Stimulated activated naive CD8-positive, alpha-beta T cell treated with anti-CD3 and anti-CD28 coated beads, Interleukin-15, Interleukin-2, amounts not matched to agents 100 ng/mL and 50 ng/mL, for 24 hours (primary cell): ENCODE measurements around the gene CD226.
"Not testable (repeated sequence)": the region's sequence is repeated elsewhere in the genome, so short reads cannot be mapped to it uniquely, and the experiment has no call there.

Experiments
- H3K27ac Mint-ChIP-seq: one replicate; pipeline ENCODE4 v1.8.0; 2021; ENCODE audit warnings: mild to moderate bottlenecking, mixed read lengths
- H3K27me3 Mint-ChIP-seq: one replicate; pipeline ENCODE4 v1.8.0; 2021; ENCODE audit warnings: mixed read lengths
- H3K36me3 Mint-ChIP-seq: one replicate; pipeline ENCODE4 v1.8.0; 2021; ENCODE audit warnings: low read depth, mixed read lengths
- H3K4me1 Mint-ChIP-seq: one replicate; pipeline ENCODE4 v1.8.0; 2021; ENCODE audit warnings: low read depth, mixed read lengths
- H3K4me3 Mint-ChIP-seq: one replicate; pipeline ENCODE4 v1.8.0; 2021; ENCODE audit warnings: mild to moderate bottlenecking, mixed read lengths
- H3K9me3 Mint-ChIP-seq: one replicate; pipeline ENCODE4 v1.8.0; 2021; ENCODE audit warnings: mixed read lengths

CD226 gene

DNA sequence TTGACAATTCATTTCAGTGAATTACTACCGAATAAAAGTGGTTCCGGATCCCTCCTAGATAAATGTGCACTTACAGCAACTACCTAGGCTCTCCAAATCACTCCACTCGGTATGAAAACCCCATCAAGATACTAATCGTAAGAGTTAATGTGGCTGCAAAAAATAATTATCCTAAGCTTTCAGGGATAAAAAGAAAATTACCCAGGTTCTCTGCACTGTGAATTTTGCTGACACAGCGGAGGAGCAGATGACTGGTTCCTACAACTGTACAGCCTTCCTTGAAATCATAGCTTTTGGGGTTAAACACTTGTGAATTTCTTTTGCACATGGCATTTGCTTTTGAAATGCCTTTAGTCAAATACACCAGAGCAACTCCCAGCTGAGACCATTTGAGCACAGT is 104.7 kb downstream of the CD226 start:
- no peak overlapping the region for H3K4me3 Mint-ChIP-seq
- H3K4me1 Mint-ChIP-seq: no peaks in the 10 kb centered on the region
- no peaks in the 10 kb centered on the region for H3K9me3 Mint-ChIP-seq

DNA sequence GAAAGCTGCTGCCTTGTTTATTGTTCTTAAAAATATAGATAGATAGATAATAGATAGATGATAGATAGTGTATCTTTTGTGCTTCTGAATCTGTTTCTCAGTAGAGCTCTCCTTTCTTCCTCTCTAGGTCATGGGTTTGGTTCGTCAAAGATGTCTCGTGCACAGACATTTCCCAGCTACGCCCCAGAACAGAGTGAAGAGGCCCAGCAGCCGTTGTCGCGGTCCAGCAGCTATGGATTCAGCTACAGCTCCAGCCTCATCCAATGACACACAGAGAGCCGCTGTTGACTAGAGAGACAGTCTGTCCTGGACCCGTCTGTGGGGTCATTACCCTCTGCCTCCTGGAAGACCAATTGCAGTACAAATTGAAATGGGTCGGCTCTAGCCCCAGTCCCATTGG is 106.6 kb downstream of the CD226 start:
- no peak overlapping the region for H3K4me3 Mint-ChIP-seq
- H3K27ac Mint-ChIP-seq: no peak overlapping the region
- H3K9me3 Mint-ChIP-seq: no peaks in the 10 kb centered on the region
- no peaks in the 10 kb centered on the region for H3K27me3 Mint-ChIP-seq
- no peaks in the 10 kb centered on the region for H3K4me1 Mint-ChIP-seq
- H3K36me3 Mint-ChIP-seq: no peaks in the 10 kb centered on the region

More for the DNA sequence above, 104.7 kb downstream of the CD226 start:
- H3K27me3 Mint-ChIP-seq: no peaks in the 10 kb centered on the region
- no peaks in the 10 kb centered on the region for H3K36me3 Mint-ChIP-seq
- H3K27ac Mint-ChIP-seq: no peak overlapping the region

DNA sequence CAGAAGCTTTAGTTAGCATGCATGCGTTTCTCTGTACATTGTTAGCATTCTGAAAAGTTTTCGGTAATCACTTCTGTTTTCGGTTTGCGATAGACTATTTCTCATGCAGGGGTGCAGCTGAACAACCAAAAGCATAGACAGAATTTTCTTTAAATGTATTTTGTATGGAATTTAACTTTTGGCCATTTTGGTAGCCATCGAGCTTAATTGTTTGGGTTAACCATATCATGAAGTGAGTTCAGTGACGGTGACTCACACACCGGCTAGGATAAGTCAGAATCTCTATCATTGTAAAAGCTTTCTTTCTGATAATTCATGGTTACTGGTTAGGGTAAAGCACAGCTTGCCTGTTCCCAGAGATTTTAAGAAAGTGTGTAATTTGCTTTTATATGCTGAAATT is 107.2 kb downstream of the CD226 start:
- no peaks in the 10 kb centered on the region for H3K4me1 Mint-ChIP-seq
- peaks cover 2% of the 10 kb centered on the region for H3K36me3 Mint-ChIP-seq
- no peaks in the 10 kb centered on the region for H3K27me3 Mint-ChIP-seq
- no peak overlapping the region for H3K27ac Mint-ChIP-seq
- H3K4me3 Mint-ChIP-seq: no peak overlapping the region
- H3K9me3 Mint-ChIP-seq: no peaks in the 10 kb centered on the region

DNA sequence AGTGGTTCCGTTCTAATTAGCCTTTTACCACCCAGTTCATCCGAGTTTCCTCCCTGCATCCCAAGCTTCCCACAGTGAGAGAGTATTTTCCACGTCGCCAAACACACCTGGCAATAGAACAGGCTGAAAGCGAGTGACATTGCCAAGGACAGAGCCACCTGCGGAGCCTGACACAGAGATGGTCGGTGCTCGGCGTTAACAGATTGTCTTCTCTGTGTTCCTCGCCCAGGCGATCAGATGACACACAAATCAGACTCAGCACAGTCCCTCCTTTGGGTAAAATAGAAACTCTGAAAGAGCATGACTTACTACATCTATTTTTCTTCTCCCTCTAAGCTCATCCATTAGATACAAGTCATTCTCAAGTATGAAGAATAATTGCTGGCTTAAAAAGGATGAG is 107.7 kb downstream of the CD226 start:
- H3K4me1 Mint-ChIP-seq: no peaks in the 10 kb centered on the region
- no peak overlapping the region for H3K27ac Mint-ChIP-seq
- H3K27me3 Mint-ChIP-seq: no peaks in the 10 kb centered on the region
- no peaks in the 10 kb centered on the region for H3K9me3 Mint-ChIP-seq
- peaks cover 4% of the 10 kb centered on the region for H3K36me3 Mint-ChIP-seq
- no peak overlapping the region for H3K4me3 Mint-ChIP-seq

DNA sequence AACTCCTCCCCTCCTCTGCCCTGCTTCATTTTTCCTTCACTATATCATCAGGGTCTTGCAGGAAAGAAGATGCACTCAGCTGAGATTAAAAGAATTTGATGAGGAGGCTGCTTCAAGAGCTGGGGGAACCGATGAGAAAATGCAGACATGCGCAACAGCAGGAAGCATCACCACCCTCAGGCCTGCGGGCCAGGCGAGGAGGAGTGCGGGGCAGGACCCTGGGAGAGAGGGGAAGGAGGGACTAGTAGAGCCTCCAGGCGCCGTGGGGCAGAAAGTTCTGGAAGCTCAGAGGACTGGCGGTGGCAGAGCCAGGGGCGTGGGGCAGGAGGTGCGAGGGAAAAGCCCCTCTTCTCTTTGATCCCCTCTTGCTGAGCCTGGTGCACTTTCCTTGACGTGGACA is 108.2 kb downstream of the CD226 start:
- Mint-ChIP-seq H3K4me1 (no peaks in the 10 kb centered on the region), H3K36me3 (peaks cover 4% of the 10 kb centered on the region), H3K9me3 (no peaks in the 10 kb centered on the region), H3K27me3 (no peaks in the 10 kb centered on the region), H3K4me3 (no peak overlapping the region), H3K27ac (no peak overlapping the region)

DNA sequence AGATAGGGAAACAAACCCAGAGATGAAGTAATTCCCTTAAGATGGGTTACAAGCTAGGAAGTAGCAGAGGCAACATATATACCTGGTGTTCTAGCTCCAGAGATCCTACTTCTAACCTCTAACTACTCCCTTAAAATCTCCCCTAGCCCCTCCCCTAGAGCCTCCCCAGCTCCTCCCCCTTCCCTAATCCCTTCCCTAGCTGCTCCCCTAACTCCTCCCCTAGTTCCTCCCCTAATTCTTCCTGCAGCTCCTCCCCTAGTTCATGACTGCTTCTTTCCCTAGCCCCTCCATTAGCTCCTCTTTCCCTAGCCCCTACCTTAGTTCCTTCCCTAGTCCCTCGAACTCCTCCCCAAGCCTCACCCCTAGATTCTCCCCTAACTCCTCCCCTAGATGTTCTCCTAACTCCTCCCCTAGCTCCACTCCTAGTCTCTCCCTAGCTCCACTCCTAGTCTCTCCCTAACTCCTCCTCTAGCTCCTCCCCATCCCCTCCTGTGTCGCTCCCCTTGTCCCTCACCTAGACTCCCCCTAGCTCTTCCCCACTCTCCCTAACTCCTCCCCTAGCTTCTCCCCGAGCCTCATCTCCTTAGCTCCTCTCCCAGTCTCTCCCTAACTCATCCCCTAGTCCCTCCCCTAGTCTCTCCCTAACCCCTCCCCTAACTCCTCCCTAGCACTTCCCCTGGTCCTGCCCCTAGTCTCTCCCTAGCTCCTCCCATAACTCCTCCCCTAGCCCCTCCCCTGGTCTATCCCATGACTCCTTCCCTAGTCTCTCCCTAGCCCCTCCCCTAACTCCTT is 108.9 kb downstream of the CD226 start:
- H3K4me3 Mint-ChIP-seq: no peak overlapping the region
- no peak overlapping the region for H3K27ac Mint-ChIP-seq
- H3K36me3 Mint-ChIP-seq: peaks cover 8% of the 10 kb centered on the region
- H3K9me3 Mint-ChIP-seq: no peaks in the 10 kb centered on the region
- no peaks in the 10 kb centered on the region for H3K27me3 Mint-ChIP-seq
- H3K4me1 Mint-ChIP-seq: no peaks in the 10 kb centered on the region

DNA sequence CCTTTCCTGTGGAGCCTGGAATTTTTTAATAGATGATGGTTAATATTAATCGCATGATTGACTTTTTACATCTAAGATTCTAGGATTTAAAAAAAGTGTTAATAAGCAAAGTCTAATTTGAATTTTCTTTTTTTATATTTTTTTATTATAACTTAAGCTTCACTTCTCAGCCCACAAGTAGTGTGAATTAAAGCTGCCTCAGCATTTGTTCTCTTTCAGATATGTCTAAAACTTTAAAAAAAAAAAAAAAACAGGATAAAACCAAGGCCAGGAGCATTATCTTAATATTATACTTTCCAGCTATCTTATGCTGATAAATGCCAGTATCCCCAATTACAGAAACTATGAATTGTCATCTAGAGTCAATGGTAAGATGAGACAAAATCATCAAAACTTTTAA is 109.7 kb downstream of the CD226 start:
- no peaks in the 10 kb centered on the region for H3K9me3 Mint-ChIP-seq
- H3K4me1 Mint-ChIP-seq: no peaks in the 10 kb centered on the region
- H3K27ac Mint-ChIP-seq: no peak overlapping the region
- H3K4me3 Mint-ChIP-seq: no peak overlapping the region
- H3K27me3 Mint-ChIP-seq: no peaks in the 10 kb centered on the region
- H3K36me3 Mint-ChIP-seq: peaks cover 8% of the 10 kb centered on the region

DNA sequence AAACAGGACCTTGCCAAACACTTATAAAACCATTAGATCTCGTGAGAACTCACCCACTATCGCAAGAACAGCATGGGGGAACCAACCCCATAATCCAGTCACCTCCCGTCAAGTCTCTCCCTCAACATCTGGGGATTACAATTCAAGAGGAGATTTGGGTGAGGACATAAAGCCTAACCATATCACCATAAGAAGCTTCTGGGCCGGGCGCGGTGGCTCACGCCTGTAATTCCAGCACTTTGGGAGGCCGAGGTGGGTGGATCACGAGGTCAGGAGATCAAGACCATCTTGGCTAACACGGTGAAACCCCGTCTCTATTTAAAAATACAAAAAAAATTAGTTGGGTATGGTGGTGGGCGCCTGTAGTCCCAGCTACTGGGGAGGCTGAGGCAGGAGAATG is 112.7 kb downstream of the CD226 start:
- H3K27ac Mint-ChIP-seq, H3K27me3 Mint-ChIP-seq, H3K4me3 Mint-ChIP-seq, H3K9me3 Mint-ChIP-seq, H3K4me1 Mint-ChIP-seq: not testable (repeated sequence)
- H3K36me3 Mint-ChIP-seq: peaks cover 37% of the 10 kb centered on the region

DNA sequence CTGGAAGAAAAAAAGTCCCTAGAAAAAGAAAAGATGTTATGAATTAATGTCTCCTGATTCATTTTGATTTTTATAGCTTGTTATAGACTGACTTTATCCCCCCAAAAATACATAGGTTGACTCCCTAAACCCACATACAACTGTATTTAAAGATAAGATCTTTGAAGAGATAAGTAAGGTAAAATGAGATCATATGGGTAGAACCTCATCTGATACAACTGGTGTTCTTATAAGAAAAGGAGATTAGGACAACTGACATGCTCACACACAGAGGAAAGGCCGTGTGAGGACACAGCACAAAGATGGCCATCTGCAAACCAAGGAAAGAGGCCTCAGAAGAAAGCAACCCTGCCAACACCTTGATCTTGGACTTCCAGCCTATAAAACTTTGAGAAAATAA is 117.5 kb downstream of the CD226 start:
- H3K4me3 Mint-ChIP-seq: no peak overlapping the region
- no peaks in the 10 kb centered on the region for H3K4me1 Mint-ChIP-seq
- no peaks in the 10 kb centered on the region for H3K27me3 Mint-ChIP-seq
- no peaks in the 10 kb centered on the region for H3K9me3 Mint-ChIP-seq
- H3K27ac Mint-ChIP-seq: no peak overlapping the region
- peaks cover 43% of the 10 kb centered on the region for H3K36me3 Mint-ChIP-seq

DNA sequence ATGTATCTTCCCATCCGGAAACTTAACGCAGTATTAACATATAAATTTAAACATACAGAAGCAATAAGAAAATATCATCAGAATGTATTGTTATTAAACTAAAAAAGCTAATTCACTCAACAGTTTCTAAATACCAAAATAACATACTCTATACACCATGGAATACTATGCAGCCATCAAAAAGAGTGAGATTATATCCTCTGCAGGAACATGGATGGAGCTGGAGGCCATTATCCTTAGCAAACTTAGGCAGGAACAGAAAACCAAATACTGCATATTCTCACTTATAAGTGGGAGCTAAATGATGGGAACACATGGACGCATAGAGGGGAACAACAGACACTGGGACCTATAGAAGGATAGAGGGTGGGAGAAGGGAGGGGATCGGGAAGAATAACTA is 127.1 kb downstream of the CD226 start:
- Mint-ChIP-seq H3K27ac (no peak overlapping the region), H3K27me3 (no peaks in the 10 kb centered on the region), H3K9me3 (no peaks in the 10 kb centered on the region), H3K4me1 (no peaks in the 10 kb centered on the region), H3K36me3 (peaks cover 24% of the 10 kb centered on the region), H3K4me3 (no peak overlapping the region)

DNA sequence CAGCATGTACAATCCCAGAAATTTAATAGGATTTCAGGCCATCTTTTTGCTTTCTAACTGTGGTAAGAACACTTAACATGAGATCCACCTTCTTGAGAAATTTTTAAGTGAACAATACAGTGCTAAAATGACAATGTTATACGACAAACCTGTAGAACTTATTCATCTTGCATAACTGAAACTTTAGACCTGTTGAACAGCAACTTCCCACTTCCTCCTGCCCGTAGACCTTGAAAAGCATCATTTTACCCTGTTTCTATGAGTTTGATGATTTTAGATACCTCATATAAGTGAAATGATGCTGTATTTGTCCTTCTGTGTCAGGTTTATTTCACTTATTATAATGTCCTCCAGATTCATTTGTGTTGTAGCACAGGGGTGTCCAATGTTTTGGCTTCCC is 128.2 kb downstream of the CD226 start:
- H3K36me3 Mint-ChIP-seq: peaks cover 24% of the 10 kb centered on the region
- no peaks in the 10 kb centered on the region for H3K9me3 Mint-ChIP-seq
- no peaks in the 10 kb centered on the region for H3K4me1 Mint-ChIP-seq
- H3K27me3 Mint-ChIP-seq: no peaks in the 10 kb centered on the region
- no peak overlapping the region for H3K27ac Mint-ChIP-seq
- no peak overlapping the region for H3K4me3 Mint-ChIP-seq

DNA sequence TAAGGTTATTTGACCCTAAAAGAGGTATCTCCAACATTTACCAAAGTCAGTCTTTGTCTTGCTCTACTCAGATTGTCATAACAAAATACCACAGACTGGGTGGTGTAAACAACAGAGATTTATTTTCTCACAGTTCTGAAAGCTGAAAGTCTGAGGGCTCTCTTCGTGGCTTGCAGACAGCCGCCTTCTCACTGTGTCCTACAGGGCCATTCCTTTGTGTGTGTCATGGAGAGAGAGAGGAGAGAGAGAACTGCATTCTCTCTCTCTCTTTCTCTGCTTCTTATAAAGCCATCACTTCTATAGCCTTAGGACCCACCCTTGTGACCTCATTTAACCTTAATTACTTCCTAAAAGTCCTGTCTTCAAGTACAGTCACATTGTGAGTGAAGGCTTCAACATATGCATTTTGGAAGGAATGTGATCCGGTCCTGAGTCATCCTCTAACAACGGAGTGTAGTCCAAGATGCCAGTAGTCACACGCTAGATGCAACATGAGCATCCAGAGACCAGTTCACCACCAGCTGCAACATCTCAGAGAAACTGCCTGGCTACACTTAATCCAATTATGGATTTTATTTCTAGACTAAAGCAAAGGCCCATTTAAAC is 130.2 kb downstream of the CD226 start:
- H3K27ac Mint-ChIP-seq: no peak overlapping the region
- no peaks in the 10 kb centered on the region for H3K4me1 Mint-ChIP-seq
- no peak overlapping the region for H3K4me3 Mint-ChIP-seq
- H3K9me3 Mint-ChIP-seq: no peaks in the 10 kb centered on the region
- no peaks in the 10 kb centered on the region for H3K27me3 Mint-ChIP-seq
- peaks cover 32% of the 10 kb centered on the region for H3K36me3 Mint-ChIP-seq

DNA sequence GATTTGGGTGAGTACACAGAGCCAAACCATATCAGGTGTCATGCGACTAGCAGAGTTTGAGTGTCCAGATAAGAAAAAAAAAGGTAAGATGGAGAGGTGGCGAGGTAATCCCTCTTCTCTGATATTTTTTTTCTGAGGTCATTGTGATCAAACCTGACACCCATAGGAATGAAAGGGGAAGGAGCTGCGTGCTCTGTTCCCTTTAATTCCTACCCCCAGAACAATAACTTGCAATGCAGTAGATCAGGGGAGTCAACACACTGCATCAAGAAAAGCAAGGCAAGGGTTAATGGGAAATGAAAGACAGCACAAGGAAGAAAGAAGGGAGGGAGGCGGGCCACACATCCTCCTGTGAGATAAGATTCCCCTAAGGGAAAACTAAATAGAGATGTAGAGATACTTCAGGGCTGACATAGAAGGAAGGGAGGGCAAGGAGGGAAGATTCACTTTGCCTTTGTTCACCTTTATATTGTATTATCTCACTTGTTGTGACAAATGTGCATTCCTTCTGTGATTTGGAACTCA is 132.8 kb downstream of the CD226 start:
- Mint-ChIP-seq H3K9me3 (peaks cover 4% of the 10 kb centered on the region), H3K27ac (no peak overlapping the region), H3K27me3 (no peaks in the 10 kb centered on the region), H3K4me3 (no peak overlapping the region), H3K4me1 (no peaks in the 10 kb centered on the region), H3K36me3 (peaks cover 26% of the 10 kb centered on the region)

DNA sequence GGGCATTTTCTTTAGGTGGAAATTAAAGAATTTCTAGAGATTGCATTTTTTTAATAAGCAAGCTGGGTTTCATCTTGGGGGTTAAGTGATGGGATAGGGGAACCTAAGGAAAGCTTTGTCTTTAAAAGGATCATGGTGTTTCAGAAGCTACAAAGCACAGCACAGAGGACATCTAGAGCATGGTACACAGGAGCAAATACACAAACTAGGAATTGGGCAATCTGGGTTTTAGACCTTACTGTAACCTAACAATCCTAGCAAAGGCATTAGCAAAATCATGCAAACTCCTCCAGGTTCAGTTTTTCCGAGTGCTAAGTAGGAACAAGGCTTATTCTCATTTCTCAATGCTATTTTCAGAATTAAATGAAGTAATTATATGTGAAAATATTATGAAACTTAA is 134.1 kb downstream of the CD226 start:
- Mint-ChIP-seq H3K4me3 (no peak overlapping the region), H3K27ac (no peak overlapping the region), H3K27me3 (no peaks in the 10 kb centered on the region), H3K9me3 (peaks cover 4% of the 10 kb centered on the region), H3K36me3 (peaks cover 21% of the 10 kb centered on the region), H3K4me1 (no peaks in the 10 kb centered on the region)

DNA sequence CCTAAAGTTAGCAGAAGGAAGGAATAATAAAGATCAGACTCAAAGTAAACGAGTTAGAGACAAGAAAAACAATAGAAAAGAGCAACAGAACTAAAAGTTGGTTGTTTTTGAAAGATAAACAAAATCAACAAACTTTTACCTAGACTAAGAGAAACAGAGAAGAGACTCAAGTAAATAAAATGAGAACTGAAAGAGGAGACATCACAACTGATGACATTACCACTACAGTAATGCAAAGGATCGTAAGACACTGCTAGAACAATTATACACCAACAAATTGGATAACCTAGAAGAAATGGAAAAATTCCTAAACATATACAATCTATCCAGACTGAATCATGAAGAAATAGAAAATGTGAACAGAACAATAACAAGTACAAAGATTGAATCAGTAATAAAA is 139.3 kb downstream of the CD226 start:
- Mint-ChIP-seq H3K4me3 (no peak overlapping the region), H3K27ac (no peak overlapping the region), H3K9me3 (peaks cover 4% of the 10 kb centered on the region), H3K36me3 (peaks cover 12% of the 10 kb centered on the region), H3K4me1 (no peaks in the 10 kb centered on the region), H3K27me3 (no peaks in the 10 kb centered on the region)
